Neuron (in vitro differentiated cells): ENCODE results near the gene KLF13.
A peak's percentile ranks its signal among the peaks of the same experiment; 100 is the strongest.

ENCODE experiments used
- H2AFZ ChIP-seq: one replicate; pipeline ENCODE4 v1.6.1; 2013; ENCODE audit warnings: low read depth, mild to moderate bottlenecking, inconsistent platforms, low read length, moderate library complexity
- H3K27me3 ChIP-seq: one replicate; pipeline ENCODE4 v1.6.1; 2013; ENCODE audit warnings: low read length; ENCODE audit not compliant: insufficient read depth
- H3K36me3 ChIP-seq: one replicate; pipeline ENCODE4 v1.6.1; 2013; ENCODE audit warnings: low read length; ENCODE audit not compliant: insufficient read depth
- H3K4me1 ChIP-seq: one replicate; pipeline ENCODE4 v1.6.1; 2013; ENCODE audit warnings: low read length; ENCODE audit not compliant: insufficient read depth
- H3K4me3 ChIP-seq: 2 replicates; pipeline ENCODE4 v1.5.1; 2013; ENCODE audit warnings: mild to moderate bottlenecking, low read length, moderate library complexity
- H3K9me3 ChIP-seq: one replicate; pipeline ENCODE4 v1.6.1; 2013; ENCODE audit warnings: low read length

Gene KLF13

GRCh38 chr15:31389576-31389975, 62.9 kb downstream of the KLF13 start:
- H3K9me3 ChIP-seq = peaks cover 8% of the 10 kb centered on the region
- H3K4me3 ChIP-seq = no peak overlapping the region
- H3K4me1 ChIP-seq = peaks cover 8% of the 10 kb centered on the region
- no peak overlapping the region for H2AFZ ChIP-seq
- peaks cover 23% of the 10 kb centered on the region for H3K27me3 ChIP-seq
- no peaks in the 10 kb centered on the region for H3K36me3 ChIP-seq

DNA sequence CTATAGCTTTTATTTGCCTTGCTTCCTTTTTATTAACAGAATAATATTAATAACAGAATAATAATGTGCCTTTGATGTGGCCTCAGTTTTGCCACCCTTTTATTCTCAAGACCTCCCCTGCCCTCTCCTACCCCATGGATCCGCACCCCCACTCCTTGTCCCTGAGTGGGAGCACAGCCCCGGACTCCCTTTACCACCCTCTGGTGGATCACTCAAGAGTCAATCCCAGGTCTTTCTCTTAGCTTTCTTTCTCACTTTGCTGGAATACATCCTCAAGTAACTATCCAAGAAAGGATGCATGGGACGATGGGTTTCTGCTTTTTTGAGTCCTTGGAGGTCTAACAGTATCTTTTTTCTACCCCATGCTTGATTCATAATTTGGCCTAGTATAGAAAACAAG, 63.4 kb downstream of the KLF13 start:
- peaks cover 26% of the 10 kb centered on the region for H3K27me3 ChIP-seq

DNA sequence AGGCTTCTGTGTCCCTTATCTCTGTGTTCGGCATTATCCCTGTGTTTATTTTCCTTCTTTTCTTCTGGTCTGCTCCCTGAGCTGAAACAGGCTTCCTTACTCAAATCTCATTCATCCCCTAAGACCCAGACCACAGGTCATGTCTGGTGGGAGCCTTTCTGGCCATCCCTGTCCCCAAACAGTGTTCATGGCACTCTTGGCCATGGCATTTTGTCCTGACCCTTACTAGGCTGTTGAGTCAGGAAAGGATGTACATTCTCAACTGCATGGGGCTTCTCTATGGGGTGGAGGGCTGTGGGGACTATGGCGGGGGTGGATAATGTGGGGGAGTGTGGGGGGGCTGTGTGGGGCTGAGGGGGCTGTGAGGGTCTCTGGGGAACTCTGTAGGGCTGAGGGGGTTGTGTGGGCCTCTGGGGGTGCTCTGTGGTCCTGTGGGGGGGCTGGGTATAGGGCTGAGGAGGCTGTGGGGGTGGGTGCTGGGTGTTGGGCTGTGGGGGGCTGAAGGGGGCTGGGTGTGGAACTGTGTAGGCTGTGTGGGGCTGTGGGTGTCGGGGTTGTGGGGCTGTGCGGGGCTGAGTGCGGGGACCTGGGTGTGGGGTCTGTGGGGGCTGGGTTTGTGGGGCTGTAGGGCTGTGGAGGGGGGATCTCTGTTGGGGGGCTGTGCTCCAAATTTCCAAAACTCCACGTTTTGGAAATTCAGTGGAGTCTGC, 64.3 kb downstream of the KLF13 start:
- Histone ChIP-seq H3K27me3 (peaks cover 29% of the 10 kb centered on the region), H3K4me1 (peaks cover 8% of the 10 kb centered on the region), H2AFZ (no peak overlapping the region), H3K9me3 (peaks cover 8% of the 10 kb centered on the region), H3K4me3 (no peak overlapping the region), H3K36me3 (no peaks in the 10 kb centered on the region)

More for the DNA sequence above, 63.4 kb downstream of the KLF13 start:
- Histone ChIP-seq H3K36me3 (no peaks in the 10 kb centered on the region), H2AFZ (no peak overlapping the region), H3K9me3 (peaks cover 8% of the 10 kb centered on the region), H3K4me3 (no peak overlapping the region), H3K4me1 (peaks cover 8% of the 10 kb centered on the region)

GRCh38 chr15:31391687-31392671, 65.3 kb downstream of the KLF13 start:
- H3K27me3 ChIP-seq = peaks cover 29% of the 10 kb centered on the region
- peaks cover 8% of the 10 kb centered on the region for H3K9me3 ChIP-seq
- H3K4me3 ChIP-seq = peak overlapping the region; percentile 41
- peak overlapping the region; percentile 58 for H2AFZ ChIP-seq
- no peaks in the 10 kb centered on the region for H3K36me3 ChIP-seq
- peaks cover 8% of the 10 kb centered on the region for H3K4me1 ChIP-seq

DNA sequence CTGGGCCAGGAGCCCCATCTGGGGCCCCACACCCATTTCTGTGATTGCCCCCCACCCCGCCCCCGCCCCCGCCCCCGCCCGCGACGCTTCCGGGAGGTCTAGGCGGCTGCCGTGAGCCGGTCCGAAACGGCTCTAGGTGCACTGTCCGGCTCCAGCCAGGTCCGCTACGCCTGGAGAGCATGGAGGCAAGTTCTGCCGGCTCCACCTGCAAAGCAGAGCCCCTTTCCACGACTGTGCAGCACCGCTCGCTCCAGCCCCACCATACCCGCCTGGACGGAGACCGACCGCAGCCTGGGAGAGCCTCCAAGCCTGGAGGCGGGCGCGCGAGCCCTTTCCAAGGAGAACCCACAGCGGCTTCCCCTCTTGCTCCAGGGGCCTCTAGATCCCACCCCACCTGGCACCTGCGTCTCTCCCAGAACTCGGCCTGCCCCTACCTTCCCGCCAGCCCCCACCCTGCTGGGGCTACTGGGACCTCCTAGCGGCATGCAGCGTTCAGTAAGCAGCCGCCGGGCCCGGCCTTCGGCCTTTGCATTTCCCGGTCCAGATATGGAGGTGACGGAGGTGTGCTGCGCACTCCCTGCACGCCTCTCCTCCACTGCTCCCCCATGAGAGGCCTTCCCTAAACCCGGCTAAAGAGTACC, 66.2 kb downstream of the KLF13 start:
- H3K9me3 ChIP-seq = peaks cover 5% of the 10 kb centered on the region
- peaks cover 29% of the 10 kb centered on the region for H3K27me3 ChIP-seq
- H3K36me3 ChIP-seq = no peaks in the 10 kb centered on the region
- H3K4me3 ChIP-seq = peak overlapping the region; percentile 21
- H2AFZ ChIP-seq = no peak overlapping the region
- peaks cover 11% of the 10 kb centered on the region for H3K4me1 ChIP-seq

DNA sequence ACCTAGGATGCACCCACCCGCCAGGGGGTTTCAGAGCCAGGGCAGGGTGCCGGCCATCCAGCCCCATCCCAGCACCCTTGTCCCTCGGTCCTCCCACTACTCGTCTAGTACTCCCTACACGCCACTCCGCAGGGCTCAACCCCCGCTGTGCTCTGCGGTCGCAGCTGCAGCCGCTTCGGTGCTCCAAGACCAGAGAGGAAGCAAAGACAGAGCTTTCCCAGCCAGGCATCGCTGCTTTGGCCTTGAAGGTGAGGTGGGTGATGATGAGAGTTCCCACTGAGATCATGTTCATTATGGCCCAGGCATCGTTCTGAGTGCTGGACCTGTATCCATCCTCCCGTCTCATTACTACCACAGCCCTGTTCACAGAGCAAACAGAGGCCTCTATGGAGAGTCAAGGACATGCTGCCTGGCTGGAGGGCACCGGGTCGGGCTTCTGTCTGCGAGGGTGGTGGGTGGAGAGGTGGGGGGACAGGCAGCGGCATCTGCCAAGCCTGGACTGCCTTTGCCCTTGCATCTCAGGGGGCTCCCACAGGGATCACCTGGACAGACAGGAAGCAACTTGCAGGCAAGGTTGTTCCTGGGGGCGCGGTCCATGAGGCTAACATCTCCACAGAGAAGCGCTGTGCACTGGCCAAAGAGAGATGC, 66.9 kb downstream of the KLF13 start:
- H3K4me3 ChIP-seq = no peak overlapping the region
- peaks cover 11% of the 10 kb centered on the region for H3K4me1 ChIP-seq
- H3K36me3 ChIP-seq = no peaks in the 10 kb centered on the region
- H2AFZ ChIP-seq = no peak overlapping the region
- peaks cover 5% of the 10 kb centered on the region for H3K9me3 ChIP-seq
- H3K27me3 ChIP-seq = peaks cover 29% of the 10 kb centered on the region

DNA sequence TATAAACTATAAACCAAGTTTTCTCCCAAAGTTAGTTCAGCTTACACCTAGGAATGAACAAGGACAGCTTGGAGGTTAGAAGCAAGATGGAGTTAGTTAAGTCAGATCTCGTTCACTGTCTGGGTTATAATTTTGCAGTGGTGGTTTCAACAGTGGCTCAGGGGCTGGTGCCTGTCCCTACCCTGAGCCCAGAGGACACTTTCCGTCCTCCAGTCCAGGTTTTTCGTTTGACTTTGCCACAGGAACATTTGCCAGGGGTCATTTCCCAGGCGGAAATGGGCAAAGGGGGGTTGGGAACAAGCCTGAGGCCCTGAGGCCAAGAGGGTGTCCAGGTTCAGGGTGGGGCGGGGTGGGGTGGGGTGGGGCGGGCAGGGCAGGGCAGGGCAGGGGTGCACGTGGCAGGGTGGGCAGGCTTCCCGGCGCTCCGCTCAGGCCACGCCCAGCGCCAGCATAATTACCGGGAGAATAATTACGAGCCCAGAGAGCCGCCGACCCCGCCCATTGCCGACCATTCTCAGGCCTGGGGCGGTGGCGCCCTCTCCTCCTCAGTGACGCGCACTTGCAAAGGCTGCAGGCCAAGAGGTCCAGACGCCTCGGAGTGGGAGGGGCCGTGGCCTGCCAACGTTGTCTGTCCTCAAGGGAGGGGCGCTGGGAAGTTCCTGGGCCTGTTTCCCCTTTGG, 70.4 kb downstream of the KLF13 start:
- Histone ChIP-seq H2AFZ (no peak overlapping the region), H3K27me3 (peaks cover 31% of the 10 kb centered on the region), H3K4me1 (peaks cover 11% of the 10 kb centered on the region), H3K36me3 (no peaks in the 10 kb centered on the region), H3K9me3 (peaks cover 2% of the 10 kb centered on the region), H3K4me3 (peak overlapping the region; percentile 14)

GRCh38 chr15:31397851-31398661, 71.4 kb downstream of the KLF13 start:
- peaks cover 23% of the 10 kb centered on the region for H3K27me3 ChIP-seq
- no peaks in the 10 kb centered on the region for H3K36me3 ChIP-seq
- no peak overlapping the region for H3K4me3 ChIP-seq
- H3K9me3 ChIP-seq = peaks cover 2% of the 10 kb centered on the region
- peaks cover 4% of the 10 kb centered on the region for H3K4me1 ChIP-seq
- no peak overlapping the region for H2AFZ ChIP-seq

- Histone ChIP-seq H3K27me3 (peaks cover 20% of the 10 kb centered on the region), H3K4me1 (peaks cover 3% of the 10 kb centered on the region), H2AFZ (no peak overlapping the region), H3K4me3 (no peak overlapping the region), H3K36me3 (no peaks in the 10 kb centered on the region), H3K9me3 (peaks cover 2% of the 10 kb centered on the region)
Measured at GRCh38 chr15:31398677-31399301, 72.2 kb downstream of the KLF13 start.

DNA sequence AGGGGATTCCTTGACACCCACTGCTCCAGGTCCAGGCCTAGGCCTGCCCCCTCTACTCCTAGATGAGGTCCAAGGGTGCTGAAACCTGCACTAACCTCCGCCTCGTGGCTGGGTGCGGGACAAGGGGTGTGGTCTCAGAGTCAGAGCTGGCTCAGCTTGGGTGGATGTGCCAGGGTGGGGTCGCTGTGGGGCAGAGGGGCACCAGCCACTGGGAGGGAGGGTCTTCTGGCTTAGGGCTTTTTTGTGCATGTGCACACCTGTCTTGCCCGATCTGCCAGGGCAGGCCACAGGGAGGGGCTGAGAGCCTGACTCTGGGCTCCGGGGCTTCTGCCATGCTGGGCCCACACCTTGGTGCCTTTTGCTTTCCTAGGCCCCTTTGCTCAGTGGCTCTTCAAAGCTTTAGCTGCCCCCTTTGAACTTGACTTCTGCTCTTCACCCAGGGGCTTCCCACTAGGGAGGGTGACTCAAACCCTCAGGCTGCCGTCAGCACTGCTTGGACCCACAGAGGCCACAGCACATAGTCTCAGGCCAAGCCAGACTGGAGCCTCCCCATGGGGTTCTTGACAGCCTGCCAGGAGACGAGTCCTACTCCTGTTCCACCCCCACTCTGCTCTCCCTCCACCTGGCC, 73.0 kb downstream of the KLF13 start:
- H3K36me3 ChIP-seq = no peaks in the 10 kb centered on the region
- peaks cover 16% of the 10 kb centered on the region for H3K27me3 ChIP-seq
- H3K4me1 ChIP-seq = peaks cover 3% of the 10 kb centered on the region
- H2AFZ ChIP-seq = no peak overlapping the region
- H3K9me3 ChIP-seq = peaks cover 1% of the 10 kb centered on the region
- no peak overlapping the region for H3K4me3 ChIP-seq
